Smooth muscle cell (in vitro differentiated cells): Measurements from ENCODE around the gene NUDT7. TPM values are rescaled to one million over a fixed set of nuclear protein-coding genes. Genes with fewer than 3 reads are reported as not detected.

Experiments used
- DNase-seq: peaks from one replicate; lab custom pipeline; 2025; ENCODE audit not compliant: unreplicated experiment; lab: John Stamatoyannopoulos, UW
- H2AFZ ChIP-seq: fragments of 200-600 bp; sonication (generic); 2 replicates; pipeline ENCODE4 v1.6.0; 2016; ENCODE audit warnings: antibody characterized with exemption, low read depth, mild to moderate bottlenecking
- H3F3A ChIP-seq: fragments of 200-600 bp; sonication (generic); 2 replicates; pipeline ENCODE4 v1.6.0; 2017; ENCODE audit warnings: antibody characterized with exemption, low read depth
- H3K27ac ChIP-seq: fragments of 200-600 bp; sonication (generic); 2 replicates; pipeline ENCODE4 v1.5.1; 2016; ENCODE audit warnings: low read depth, mild to moderate bottlenecking
- H3K27me3 ChIP-seq: fragments of 200-600 bp; sonication (generic); 2 replicates; pipeline ENCODE4 v1.6.1; 2016; ENCODE audit warnings: low read depth, mild to moderate bottlenecking
- H3K36me3 ChIP-seq: fragments of 200-600 bp; sonication (generic); 2 replicates; pipeline ENCODE4 v1.5.1; 2016; ENCODE audit warnings: low read depth
- H3K4me1 ChIP-seq: fragments of 200-600 bp; sonication (generic); 2 replicates; pipeline ENCODE4 v1.5.1; 2016; ENCODE audit warnings: low read depth
- H3K4me2 ChIP-seq: fragments of 200-600 bp; sonication (generic); 2 replicates; pipeline ENCODE4 v1.6.0; 2016; ENCODE audit warnings: mild to moderate bottlenecking
- H3K4me3 ChIP-seq: fragments of 200-600 bp; sonication (generic); 2 replicates; pipeline ENCODE4 v1.5.1; 2016; ENCODE audit warnings: mild to moderate bottlenecking
- H3K79me2 ChIP-seq: fragments of 200-600 bp; sonication (generic); 2 replicates; pipeline ENCODE4 v1.6.0; 2016; ENCODE audit warnings: low read depth, mild to moderate bottlenecking
- H3K9ac ChIP-seq: fragments of 200-600 bp; sonication (generic); 2 replicates; pipeline ENCODE4 v1.6.0; 2016; ENCODE audit warnings: low read depth
- H3K9me3 ChIP-seq: fragments of 200-600 bp; sonication (generic); replicated peaks from 2 replicates; pipeline ENCODE4 v1.5.1; 2016; ENCODE audit warnings: low read depth
- H4K20me1 ChIP-seq: fragments of 200-600 bp; sonication (generic); 2 replicates; pipeline ENCODE4 v1.6.0; 2016; ENCODE audit warnings: low read depth
- CTCF ChIP-seq: fragments of 200-600 bp; sonication (generic); IDR thresholded peaks from 2 replicates; pipeline ENCODE4 v1.5.1; 2017; ENCODE audit warnings: borderline replicate concordance, mild to moderate bottlenecking, antibody characterized with exemption; ENCODE audit not compliant: insufficient read depth, poor library complexity, severe bottlenecking
- WGBS: methylation state at CpG from one replicate; pipeline ENCODE4 v1.1.7; 2016; ENCODE audit warnings: low lambda C conversion rate; 5-methylcytosine and 5-hydroxymethylcytosine counted together
- polyA plus RNA-seq: library from polyadenylated mRNA; unstranded; fragments of >200 nt; fragmentation: Nextera tagmentation; extraction: Ambion mirVana; gene quantifications from 2 replicates; pipeline ENCODE4 v1.2.1, GENCODE V29; 2016
- total RNA-seq: library from RNA; depleted of rRNA; stranded (reverse); fragments of >200 nt; gene quantifications from 2 replicates; pipeline ENCODE4 v1.2.3, GENCODE V29; 2014

The NUDT7 gene
- total and polyA plus RNA-seq, 2 experiments from 2014 or later = 2.8 to 4.6 TPM

DNA sequence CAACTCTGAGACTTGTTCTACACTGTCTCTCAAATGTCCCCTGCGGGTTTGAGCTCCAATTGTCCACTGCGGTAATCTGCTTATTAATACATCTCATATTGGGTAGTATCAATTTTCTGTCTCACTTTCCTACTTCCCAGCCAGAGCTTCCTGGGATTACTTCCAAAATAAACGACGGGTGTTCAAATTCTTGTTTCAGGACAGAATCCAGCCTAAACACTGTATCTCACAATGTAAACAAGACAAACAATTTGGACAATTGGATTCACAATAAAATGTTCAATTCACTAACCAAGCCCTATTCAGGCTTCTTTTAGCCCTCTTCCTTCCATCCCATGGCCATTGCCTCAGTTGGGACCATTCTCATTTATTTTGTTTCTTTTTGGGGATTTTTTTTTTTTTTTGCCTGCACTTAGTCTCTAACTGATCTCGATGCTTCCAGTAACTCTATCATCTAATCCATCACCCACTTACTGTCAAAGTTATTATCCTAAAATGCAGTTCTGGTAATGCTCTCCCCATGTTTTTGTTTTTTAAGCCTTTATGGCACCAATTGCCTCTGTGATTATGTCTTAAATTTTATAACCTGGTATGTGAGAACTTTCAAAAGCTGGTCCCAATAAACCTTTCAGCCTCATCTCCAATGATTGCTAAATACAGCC lies 64.0 kb downstream of the NUDT7 start:
- TF ChIP-seq CTCF = no peak
- Histone ChIP-seq H3K79me2 (no peaks in the 10 kb centered on the region), H3F3A (no peaks in the 10 kb centered on the region), H3K4me1 (peaks cover 10% of the 10 kb centered on the region), H4K20me1 (no peaks in the 10 kb centered on the region), H3K36me3 (no peaks in the 10 kb centered on the region), H3K4me2 (no peak overlapping the region), H3K9ac (no peak overlapping the region), H3K27me3 (peaks cover 37% of the 10 kb centered on the region), H2AFZ (no peak overlapping the region), H3K9me3 (no peaks in the 10 kb centered on the region), H3K4me3 (no peak overlapping the region), H3K27ac (no peak overlapping the region)
- no peak for DNase-seq
- 77% methylated on average over 5 of the region's 5 CpGs for WGBS

- Histone ChIP-seq H3K4me1 (peaks cover 10% of the 10 kb centered on the region), H3K27me3 (peaks cover 47% of the 10 kb centered on the region), H3K9ac (no peak overlapping the region), H4K20me1 (no peaks in the 10 kb centered on the region), H3K36me3 (no peaks in the 10 kb centered on the region), H3F3A (no peaks in the 10 kb centered on the region), H3K4me2 (peak overlapping the region; percentile 98), H3K9me3 (no peaks in the 10 kb centered on the region), H2AFZ (no peak overlapping the region), H3K79me2 (no peaks in the 10 kb centered on the region), H3K4me3 (no peak overlapping the region), H3K27ac (no peak overlapping the region)
- no peak for TF ChIP-seq CTCF
- WGBS = 71% methylated on average over 2 of the region's 2 CpGs
- no peak for DNase-seq
These were observed 65.1 kb downstream of the NUDT7 start for GRCh38 chr16:77787452-77787851.

DNA sequence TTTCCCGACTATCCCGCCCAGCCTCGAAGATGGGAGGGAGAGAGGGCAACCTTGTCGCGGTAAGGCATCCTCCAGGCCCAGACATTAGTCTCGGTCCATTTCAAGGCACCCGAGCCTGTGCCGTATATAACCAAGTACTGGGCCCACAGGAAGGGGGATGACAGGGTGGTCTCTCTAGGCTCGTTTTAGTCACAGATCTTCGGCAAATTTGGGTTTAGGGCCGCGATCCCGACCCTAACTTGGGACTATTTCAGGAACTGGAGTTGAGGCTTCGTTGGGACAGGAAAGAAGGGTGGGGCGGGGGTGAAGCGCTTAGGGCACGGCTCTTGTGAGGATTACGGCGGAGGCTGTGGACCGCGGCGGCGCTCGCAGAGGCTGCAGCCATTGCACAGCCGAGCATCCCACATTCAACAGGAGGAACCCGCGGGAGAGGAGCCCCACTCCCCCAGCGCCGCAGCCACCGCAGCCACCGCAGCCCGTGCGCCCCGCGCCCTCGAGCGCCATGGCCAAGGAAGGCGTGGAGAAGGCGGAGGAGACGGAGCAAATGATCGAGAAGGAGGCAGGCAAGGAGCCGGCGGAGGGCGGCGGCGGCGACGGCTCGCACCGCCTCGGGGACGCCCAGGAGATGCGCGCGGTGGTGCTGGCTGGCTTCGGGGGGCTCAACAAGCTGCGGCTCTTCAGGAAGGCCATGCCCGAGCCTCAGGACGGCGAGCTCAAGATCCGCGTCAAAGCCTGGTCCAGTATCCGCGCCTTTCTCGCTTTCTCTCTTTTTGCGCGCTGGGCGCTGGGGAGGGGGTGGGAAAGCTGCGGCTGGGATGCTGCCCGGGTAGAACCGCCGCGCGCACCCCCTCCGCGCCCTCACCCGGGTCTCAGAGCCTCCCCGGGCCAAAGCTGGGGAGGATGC lies 66.1 kb downstream of the NUDT7 start, which contains the start of gene VAT1L:
Gene VAT1L, plus strand, starts transcription at position 384 of the 904 bp plus-strand sequence. Its CDS starts 119 bp downstream, at position 503.
- H3K4me2 ChIP-seq = peak within 1 kb of the TSS; percentile 98
- no peak for TF ChIP-seq CTCF
- no peaks in the 10 kb centered on the region for H3K36me3 ChIP-seq
- H3F3A ChIP-seq = no peaks in the 10 kb centered on the region
- no peaks in the 10 kb centered on the region for H3K9me3 ChIP-seq
- whole genome bisulfite sequencing = under 1% methylated on average over 70 of the region's 78 CpGs
- no peak within 1 kb of the TSS for H3K27ac ChIP-seq
- H3K9ac ChIP-seq = no peak within 1 kb of the TSS
- DNase-seq = no peak
- H3K79me2 ChIP-seq = no peaks in the 10 kb centered on the region
- no peaks in the 10 kb centered on the region for H4K20me1 ChIP-seq
- peak within 1 kb of the TSS; percentile 98 for H2AFZ ChIP-seq
- H3K4me3 ChIP-seq = peak within 1 kb of the TSS; percentile 69
- peaks cover 47% of the 10 kb centered on the region for H3K27me3 ChIP-seq
- H3K4me1 ChIP-seq = peaks cover 10% of the 10 kb centered on the region
